ENCODE measurements around the gene WNT7B.

DNA sequence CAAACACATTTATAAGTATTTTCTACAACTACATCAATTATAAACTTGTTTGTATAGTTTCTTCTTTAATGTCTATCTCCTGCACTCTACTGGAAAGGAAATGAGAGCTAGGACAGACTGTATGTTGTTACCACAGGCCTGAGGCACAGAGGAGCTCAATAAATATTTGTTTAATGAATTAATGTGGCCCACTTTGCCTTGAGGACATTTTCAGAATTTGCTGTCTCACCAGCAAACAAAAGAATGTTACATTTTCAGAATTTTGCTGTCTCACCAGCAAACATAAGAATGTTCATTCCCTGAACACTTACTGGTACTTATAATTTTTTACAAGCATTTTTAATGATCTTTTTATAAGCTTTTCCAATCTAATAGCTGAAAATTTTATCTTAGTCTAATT, 41.9 kb upstream of the WNT7B start:
- TF ChIP-seq, protein P1, sequence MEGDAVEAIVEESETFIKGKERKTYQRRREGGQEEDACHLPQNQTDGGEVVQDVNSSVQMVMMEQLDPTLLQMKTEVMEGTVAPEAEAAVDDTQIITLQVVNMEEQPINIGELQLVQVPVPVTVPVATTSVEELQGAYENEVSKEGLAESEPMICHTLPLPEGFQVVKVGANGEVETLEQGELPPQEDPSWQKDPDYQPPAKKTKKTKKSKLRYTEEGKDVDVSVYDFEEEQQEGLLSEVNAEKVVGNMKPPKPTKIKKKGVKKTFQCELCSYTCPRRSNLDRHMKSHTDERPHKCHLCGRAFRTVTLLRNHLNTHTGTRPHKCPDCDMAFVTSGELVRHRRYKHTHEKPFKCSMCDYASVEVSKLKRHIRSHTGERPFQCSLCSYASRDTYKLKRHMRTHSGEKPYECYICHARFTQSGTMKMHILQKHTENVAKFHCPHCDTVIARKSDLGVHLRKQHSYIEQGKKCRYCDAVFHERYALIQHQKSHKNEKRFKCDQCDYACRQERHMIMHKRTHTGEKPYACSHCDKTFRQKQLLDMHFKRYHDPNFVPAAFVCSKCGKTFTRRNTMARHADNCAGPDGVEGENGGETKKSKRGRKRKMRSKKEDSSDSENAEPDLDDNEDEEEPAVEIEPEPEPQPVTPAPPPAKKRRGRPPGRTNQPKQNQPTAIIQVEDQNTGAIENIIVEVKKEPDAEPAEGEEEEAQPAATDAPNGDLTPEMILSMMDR (conservative IDR thresholded peaks at IDR 0.05; ENCODE audit: low read depth in 2 of 2) = no peak
- TF ChIP-seq EZH2phosphoT487 (IDR thresholded peaks at IDR 0.05; ENCODE audit: unreplicated experiment) (no peak), EZH2 (IDR thresholded peaks at IDR 0.05; ENCODE audit: low read depth, unreplicated experiment) (no peak), CREB1 (CRISPR knock-in tag; IDR thresholded peaks at IDR 0.05; ENCODE audit: low read depth) (no peak), POLR2AphosphoS5 (IDR thresholded peaks at IDR 0.05; ENCODE audit: low read depth) (no peak), JUNB (IDR thresholded peaks at IDR 0.05; ENCODE audit: unreplicated experiment) (no peak), STAT1 (IDR thresholded peaks at IDR 0.05; ENCODE audit: unreplicated experiment) (no peak), ZNF114 (CRISPR knock-in tag; IDR thresholded peaks at IDR 0.05) (no peak), NANOG (IDR thresholded peaks at IDR 0.05; ENCODE audit: borderline replicate concordance) (no peak), ZNF331 (CRISPR knock-in tag; IDR thresholded peaks at IDR 0.05; ENCODE audit: low read depth) (no peak)
- TF ChIP-seq, protein P2, sequence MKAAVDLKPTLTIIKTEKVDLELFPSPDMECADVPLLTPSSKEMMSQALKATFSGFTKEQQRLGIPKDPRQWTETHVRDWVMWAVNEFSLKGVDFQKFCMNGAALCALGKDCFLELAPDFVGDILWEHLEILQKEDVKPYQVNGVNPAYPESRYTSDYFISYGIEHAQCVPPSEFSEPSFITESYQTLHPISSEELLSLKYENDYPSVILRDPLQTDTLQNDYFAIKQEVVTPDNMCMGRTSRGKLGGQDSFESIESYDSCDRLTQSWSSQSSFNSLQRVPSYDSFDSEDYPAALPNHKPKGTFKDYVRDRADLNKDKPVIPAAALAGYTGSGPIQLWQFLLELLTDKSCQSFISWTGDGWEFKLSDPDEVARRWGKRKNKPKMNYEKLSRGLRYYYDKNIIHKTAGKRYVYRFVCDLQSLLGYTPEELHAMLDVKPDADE (IDR thresholded peaks at IDR 0.05) = no peak
- TF ChIP-seq, protein P3, sequence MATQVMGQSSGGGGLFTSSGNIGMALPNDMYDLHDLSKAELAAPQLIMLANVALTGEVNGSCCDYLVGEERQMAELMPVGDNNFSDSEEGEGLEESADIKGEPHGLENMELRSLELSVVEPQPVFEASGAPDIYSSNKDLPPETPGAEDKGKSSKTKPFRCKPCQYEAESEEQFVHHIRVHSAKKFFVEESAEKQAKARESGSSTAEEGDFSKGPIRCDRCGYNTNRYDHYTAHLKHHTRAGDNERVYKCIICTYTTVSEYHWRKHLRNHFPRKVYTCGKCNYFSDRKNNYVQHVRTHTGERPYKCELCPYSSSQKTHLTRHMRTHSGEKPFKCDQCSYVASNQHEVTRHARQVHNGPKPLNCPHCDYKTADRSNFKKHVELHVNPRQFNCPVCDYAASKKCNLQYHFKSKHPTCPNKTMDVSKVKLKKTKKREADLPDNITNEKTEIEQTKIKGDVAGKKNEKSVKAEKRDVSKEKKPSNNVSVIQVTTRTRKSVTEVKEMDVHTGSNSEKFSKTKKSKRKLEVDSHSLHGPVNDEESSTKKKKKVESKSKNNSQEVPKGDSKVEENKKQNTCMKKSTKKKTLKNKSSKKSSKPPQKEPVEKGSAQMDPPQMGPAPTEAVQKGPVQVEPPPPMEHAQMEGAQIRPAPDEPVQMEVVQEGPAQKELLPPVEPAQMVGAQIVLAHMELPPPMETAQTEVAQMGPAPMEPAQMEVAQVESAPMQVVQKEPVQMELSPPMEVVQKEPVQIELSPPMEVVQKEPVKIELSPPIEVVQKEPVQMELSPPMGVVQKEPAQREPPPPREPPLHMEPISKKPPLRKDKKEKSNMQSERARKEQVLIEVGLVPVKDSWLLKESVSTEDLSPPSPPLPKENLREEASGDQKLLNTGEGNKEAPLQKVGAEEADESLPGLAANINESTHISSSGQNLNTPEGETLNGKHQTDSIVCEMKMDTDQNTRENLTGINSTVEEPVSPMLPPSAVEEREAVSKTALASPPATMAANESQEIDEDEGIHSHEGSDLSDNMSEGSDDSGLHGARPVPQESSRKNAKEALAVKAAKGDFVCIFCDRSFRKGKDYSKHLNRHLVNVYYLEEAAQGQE (IDR thresholded peaks at IDR 0.05; ENCODE audit: unreplicated experiment) = no peak

Measured in GM23338 (cell line).